HG03378 (cell line): Measurements from ENCODE around the gene TMEM203.

Experiments
- ATAC-seq: cut with Tn5 transposase; IDR thresholded peaks from one replicate; pipeline ENCODE4 v1.9.1; 2021; ENCODE audit warnings: mild to moderate bottlenecking, moderate library complexity; ENCODE audit not compliant: unreplicated experiment

The TMEM203 gene

DNA sequence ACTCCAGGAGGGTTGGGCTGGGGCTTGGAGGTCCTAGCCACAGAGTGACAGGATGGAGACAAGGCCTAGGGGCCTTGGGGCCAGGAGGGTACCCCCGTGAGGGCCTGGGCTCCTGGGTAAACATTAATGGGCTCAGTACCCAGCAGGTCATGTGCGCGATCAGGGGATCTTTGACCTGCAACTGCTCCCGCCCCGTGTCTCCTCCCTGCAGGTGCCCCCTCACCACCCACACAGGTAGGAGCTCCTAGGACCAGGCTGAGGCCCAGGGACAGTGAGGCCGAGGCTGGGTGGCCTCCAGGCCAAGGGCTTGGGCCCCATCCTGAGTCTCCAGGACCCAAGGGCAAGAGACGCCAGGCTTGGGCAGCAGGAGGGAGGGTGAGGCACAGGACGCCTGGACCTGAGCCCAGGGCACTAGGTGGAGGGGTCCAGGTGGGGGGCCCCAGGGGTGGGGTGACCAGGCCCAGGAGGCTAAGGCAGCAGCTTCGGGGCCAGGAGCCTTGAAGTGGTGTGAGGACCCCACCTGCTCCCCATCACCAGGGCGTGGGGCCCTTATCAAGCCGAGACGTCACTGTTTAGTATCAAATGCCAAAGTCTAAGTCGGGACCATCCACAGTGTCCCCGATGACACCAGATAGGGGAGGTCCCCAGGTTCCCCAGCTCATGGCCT is 25.4 kb upstream of the TMEM203 start, which contains the start of gene SLC34A3:
SLC34A3 (plus strand) TSS at position 197 of the 667 bp plus-strand sequence. CDS start 802 bp downstream, outside the sequence.
- no peak for ATAC-seq

DNA sequence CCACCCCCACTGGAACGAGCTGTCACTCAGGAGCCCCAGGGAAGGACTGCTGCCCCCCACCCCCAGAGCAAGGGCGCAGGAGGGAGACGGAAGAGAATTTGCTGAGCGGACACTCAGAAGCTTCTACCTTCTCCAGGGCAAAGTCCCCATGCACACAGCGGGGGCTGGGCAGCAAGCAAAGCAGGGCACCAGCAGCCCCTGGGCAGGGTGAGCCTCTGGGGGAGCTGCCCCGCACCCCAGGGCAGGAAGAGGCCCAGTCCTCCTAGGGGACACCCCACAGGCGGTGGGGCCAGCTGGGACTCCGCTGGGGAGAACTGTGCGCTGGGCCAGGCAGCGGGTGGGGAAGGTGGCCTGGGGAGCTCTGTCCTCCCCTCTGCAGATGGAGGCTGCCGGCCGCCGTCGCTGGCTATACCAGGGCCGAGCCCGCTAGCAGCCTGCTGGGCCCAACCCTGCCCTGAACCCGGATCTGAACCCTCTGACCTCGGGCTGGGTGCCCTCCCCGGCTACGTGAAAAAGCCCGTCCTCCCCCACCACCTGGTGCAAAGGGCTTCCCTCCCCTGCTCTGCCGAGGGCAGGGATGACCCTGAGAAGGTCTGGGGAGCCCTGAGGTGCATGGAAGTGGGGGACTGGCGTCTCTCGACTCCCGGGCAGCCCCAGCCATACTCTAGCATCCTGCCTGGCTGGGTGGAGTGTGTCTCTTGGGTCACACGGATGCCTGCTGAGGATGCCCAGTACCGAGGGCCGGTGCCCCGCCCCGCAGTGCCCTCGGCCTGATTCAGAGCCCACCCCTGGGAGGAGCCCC is 24.7 kb upstream of the TMEM203 start:
- ATAC-seq = no peak

DNA sequence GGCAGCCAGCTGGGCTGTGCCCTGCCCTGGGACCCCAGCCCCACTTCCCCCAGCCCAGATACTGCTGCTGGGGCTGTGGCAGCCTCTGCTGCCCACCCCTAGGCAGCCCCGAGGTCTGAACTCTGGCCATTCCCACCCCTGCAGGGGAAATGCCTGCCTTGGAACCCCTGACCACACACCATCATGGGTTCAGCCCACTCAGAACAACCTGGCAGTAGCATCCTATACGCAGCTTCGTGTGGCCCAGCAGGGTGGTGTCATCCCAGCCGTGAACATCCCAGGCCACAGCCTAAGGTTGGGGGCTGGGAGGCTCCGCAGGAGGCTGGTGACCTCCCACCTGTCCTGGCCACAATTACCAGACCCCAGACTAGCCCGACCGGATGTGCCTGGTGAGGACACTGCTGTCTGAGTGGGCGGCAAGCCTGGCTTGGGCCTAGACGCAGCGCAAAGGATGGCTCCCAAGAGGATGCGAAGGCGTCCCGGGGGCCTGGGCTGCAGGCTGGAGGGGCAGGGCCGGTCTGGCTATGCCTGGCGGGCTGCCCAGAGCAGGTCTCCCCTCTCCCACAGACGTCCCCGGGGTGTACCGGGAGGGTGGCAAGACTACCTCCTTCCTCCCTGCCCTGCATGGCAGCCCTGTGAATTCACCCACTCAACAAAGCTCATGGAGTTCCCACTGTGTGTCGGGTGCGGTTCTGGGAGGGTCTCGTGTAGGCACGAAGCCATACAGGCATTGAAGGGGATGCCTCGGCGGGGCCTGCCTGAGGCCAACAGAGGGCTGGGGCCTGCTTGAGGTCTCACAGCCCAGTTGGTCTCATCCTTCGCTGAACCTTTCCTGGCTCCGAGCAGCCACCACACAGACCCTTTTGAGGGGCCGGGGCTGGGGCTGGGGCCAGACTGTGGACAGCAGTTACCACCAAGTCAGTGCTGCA is 23.8 kb upstream of the TMEM203 start:
- ATAC-seq = no peak

DNA sequence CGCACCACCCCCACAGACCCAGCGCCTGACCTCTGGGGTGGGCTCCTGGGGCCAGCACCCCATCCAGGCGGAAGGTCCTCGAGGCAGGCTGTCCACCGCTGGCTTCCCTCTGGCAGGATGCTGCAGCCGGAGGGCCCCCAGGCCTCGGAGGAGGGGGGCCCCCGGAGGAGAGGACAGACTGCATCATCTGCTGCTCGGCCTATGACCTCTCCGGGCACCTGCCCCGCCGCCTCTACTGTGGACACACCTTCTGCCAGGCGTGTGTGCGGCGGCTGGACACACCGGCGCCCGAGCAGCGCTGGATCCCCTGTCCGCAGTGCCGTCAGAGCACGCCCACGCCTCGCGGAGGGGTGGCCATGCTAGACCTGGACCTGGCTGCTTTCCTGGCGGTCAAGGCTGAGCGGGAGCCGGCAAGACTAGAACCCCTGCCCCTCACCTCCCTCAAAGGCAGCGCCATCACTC is 23.1 kb upstream of the TMEM203 start:
- ATAC-seq = no peak

DNA sequence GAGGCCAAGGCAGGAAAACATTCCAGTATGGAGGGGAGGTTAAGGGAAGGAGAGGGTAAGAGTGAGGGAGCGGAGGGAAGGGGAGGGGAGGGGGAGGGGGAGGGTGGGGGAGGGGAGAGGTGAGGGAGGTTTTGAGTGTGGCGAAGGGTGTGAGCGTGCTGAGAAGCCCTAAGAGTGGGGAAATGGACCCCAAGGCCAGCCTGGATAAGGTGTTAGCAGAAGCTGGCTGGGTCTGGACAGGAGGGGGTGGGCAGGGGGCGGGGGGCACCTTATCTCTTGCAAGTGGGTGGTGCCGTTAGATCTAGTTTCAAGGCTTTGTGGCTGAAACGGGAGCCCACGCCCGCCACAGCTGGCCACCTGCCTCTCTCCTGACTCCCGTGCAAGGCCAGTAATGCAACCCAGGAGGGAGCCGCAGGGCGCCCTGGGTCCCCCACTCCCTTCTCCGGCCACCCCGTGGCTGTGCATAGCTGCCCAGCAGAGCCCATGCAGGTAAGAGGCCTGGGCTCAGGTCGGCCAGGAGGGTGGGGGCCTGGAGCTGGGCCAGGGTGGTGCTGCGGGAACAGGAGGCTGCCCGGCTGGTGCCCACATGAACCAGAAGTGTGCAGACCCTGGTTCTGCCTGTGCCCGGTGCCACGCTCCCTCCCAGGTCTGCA is 22.5 kb upstream of the TMEM203 start:
- no peak for ATAC-seq

DNA sequence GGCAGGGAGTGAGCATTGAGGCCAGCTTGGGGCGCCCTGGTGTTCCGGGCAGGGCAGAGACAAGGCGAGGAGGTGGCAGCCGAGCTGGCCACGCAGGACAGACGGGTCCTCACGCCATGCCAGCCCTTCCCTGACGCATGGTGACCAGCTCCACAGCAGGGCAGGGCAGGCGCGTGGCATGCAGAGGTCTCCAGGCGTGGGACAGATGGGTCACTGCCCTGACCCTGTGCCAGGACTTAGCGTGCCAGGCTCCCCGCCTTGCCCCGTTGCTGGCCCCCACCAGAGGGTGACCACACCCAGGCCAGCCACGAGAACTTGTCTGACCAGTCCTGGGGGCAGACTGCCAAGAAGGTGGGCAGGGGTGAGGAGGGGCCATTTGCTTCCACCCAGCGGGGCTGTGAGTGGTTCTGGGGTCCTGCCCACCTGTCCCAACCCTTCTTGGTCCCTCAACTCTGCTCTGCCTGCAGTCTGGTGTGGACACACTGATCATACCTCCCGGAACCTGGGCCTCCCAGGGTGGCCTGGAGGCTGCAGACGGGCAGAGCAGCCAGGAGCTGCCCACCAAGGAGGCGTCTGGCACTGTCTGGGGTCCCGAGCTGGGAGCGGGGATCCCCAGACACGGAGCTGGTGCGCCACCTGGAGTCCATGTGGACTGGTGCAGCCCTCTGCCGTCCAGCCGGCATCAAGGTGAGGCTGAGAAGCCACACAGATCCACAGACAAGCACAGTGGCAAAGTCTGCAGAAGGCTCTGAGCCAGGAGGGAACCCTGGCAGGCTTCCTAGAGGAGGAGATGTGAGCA is 21.8 kb upstream of the TMEM203 start, which contains the start of gene RNF224:
RNF224 (plus strand) TSS at position 449 of the 799 bp plus-strand sequence. CDS start 834 bp downstream, outside the sequence.
- ATAC-seq = no peak

DNA sequence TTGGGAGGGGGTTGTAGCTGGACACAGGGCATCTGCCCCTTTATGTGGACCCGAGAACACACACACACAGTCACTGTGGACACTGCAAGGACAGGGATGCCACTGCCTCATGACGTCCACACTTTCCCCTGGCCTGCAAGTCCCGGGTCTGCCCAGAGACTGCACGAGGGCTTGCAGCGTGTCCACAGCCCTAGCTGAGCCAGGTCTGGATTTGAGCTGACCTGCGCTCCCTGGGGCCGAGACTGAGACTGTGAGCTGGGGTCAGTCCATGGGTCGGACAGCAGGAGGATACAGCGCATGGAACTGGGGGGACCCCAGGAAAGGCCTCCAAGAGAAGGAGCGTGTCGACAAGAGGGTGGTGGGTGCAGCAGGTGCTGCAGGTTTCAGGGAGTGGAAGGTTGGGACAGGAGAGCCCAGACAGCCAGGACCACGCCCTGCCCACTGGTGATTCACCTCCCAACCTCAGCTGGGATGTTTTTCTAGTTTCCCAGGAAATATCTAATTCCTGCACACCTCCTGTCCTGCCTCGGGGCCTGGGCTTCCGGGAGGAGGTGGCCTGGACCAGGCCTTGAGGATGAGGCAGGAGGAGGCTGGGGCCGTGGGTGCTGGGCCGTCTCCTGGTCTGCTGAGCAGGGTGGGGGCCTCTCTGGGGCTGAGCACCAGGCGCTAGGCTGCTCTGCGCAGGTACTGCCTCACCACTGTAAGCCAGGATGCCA is 21.0 kb upstream of the TMEM203 start:
- ATAC-seq = no peak

DNA sequence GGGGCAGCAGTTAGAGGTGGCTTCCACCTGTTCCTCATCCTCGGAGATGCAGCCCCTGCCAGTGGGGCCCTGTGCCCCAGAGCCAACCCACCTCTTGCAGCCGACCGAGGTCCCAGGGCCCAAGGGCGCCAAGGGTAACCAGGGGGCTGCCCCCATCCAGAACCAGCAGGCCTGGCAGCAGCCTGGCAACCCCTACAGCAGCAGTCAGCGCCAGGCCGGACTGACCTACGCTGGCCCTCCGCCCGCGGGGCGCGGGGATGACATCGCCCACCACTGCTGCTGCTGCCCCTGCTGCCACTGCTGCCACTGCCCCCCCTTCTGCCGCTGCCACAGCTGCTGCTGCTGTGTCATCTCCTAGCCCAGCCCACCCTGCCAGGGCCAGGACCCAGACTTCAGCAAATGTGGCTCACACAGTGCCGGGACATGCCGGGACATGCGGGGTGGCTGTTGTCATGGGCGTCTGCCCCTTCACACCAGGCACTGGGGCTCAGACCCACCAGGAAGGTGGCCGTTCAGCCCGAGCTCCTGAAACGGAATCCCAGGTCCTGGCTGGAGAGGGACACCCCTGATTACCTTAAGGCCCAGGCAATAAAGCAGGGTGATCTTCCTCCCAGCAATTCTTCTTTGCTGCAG is 20.4 kb upstream of the TMEM203 start:
- no peak for ATAC-seq

DNA sequence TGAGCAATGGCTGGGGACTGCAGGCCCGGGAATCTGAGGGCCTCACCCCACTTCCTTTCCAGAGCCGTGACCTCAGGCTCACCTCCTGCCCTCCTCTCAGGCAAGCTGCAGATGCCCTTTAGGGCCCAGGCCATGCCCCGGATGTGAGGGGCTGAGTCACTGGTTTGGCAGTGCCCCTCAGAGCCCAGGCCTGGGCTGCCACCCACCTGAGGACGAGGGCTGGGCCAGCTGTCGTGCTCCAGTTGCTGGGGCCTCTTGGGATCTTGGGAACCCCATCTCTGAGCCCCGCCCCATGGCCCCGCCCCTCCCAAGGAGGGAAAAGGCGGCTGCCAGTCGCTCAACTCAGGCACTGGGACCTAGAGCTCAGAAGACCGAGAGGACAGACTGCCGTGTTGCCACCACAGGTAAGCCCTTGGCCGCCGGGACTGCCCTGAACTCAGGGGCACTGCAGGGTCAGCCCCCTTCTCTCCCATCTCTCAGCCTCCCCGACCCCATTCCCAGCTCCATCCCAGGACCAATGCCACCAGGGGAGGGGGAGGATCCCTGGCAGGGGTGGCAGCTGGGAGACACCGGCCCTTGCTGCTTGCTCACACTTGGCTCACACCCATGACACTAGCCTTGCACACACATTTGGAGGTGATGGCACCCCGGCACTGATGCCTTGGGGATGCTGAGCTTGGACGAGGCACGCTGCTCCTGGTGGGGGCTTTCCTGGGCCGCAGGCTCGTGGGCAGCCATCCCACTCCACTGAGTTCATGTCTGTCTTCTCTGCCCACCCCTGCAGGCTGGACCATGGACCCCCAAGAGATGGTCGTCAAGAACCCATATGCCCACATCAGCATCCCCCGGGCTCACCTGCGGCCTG is 19.6 kb upstream of the TMEM203 start, which contains the start of gene CYSRT1:
CYSRT1 (plus strand) TSS at position 345 of the 865 bp plus-strand sequence; CDS start at position 793, 448 bp downstream.
- no peak for ATAC-seq

DNA sequence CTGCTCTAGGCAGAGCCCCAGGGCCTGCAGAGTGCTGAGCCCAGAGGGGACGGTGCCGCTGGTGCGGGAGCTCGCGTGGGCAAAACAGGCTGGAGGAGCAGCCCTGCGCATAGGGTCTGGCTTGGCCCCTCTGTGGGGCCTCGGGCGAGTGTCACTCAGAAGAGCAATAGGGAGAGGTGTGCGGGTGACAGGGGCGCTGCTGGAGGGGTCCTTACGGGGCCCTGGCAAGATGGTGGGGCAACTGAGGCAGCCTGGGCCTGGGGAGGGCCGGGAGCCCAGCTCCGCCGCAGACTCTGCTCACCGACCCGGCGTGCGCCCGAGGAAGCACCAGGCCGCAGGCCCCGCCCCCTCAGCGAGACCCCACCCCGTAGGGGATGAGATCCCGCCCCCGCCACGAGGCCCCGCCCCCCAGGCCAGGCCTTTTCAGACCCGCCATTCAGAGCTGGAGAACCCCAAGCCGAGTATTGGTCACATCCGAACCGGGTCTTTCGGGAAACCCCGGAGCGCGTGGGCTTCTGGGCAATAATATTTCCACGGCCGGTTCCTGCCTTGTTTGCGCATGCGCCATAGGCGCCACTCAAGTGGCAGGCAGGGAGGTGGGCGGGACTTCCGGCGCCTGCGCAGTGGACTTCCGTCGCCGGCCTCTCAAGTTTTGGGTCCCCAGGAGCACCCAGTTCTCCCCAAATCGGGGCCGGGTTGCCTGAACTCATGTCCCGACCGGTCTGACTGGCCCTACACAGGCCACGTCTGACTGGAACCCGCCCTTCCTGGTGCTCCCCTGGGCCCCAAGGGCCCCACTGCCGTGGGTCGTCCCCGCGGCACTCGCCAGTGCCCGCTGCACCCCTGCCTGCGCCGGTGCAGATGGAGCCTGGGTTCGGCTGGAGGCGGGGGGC is 17.9 kb upstream of the TMEM203 start:
- ATAC-seq = peak; percentile 56

DNA sequence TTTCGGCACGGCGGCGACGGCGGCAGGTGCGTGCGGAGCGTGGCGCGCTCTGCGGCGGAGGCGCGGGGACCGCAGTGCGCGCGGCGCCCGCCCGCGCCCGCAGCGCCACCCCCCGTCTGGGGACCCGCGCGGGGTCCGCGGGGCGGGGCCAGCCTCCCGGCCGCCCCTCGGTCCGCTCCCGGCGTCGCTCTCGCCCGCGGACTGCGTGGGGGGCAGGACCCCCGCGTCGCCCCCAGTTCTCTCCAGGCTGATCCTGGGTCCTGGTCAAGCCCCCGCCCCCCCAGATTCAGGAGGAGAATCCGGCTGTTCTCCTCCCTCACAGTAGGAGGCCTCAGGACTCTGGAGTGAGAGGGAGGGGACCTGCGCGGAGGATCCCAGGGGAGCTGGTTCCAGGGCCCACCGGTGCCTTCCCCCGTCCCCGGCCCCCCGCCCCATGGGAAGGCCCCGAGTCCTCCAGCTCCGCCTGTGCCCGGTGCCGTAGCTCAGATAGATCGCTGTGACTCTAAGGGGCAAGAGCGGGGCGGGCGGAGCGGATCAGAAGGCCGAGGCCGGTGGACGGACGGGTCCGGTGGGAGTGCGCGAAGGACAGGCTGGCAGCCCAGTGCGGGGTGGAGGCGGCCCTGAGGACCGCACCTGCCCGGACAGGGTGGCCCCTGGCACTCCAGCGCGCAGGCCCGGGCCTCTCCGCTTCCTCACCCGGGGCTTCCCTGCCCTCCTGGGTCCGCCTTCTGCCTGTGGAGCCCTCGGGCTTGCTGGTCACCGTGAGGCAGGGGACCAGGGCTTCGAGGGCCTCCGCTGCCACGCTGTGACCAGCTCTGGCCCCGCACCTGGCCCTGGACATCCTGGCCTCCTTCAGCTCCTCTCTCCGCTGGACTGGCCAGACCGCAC is 17.0 kb upstream of the TMEM203 start, which contains the start of gene RNF208:
RNF208 (minus strand) TSS at position 51 of the 888 bp plus-strand sequence. CDS start 1,028 bp downstream, outside the sequence.
- peak; percentile 2 for ATAC-seq

DNA sequence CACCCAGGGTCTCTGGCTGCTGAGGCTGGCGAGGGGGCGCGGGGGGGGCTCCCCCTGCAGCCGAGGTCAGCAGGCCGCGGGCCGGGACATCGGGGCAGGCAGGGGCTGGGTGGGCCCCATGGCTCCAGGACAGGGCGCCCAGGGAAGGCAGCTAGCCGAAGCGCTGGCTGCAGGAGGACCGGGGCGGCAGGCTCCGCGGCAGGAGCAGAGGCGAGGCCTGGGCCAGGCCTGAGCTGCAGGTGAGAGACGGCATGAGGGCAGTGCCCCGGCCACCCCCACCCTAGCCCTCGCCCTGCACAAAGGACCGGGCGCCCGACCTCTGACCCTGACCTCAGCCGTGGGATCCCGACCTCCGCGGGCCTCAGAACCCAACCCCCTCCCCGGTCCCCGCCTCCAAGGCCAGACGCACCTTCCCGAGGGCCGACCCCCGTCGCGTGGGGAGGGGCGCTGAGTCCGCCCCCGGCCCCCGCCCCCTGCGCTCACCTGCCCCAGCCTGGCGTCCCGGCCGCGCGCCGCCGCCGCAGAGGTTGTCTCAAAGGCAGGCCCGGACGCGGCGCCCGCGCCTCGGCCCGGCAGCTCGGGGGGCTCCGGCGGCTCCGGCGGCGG is 16.2 kb upstream of the TMEM203 start:
- ATAC-seq = no peak

DNA sequence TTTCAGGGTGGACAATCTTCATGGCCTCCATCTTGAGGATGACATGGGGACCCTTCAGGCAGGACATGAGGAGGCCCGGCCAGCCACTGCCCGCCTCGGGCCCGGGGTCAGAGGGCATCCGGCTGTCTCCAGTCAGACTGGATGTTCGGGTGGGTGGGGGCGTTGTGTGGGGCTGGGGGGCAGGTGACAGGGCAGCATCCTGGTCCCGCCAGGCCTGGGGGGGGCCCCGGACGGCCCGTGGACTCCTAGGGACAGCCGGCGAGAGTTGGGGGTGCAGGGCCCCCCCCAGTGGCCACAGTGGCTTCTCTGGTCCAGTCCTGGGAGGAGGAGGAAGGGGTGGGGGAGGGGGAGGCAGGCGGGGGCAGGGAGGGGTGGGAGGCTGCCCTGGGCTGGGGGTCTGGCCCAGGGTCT is 15.7 kb upstream of the TMEM203 start:
- ATAC-seq = no peak

DNA sequence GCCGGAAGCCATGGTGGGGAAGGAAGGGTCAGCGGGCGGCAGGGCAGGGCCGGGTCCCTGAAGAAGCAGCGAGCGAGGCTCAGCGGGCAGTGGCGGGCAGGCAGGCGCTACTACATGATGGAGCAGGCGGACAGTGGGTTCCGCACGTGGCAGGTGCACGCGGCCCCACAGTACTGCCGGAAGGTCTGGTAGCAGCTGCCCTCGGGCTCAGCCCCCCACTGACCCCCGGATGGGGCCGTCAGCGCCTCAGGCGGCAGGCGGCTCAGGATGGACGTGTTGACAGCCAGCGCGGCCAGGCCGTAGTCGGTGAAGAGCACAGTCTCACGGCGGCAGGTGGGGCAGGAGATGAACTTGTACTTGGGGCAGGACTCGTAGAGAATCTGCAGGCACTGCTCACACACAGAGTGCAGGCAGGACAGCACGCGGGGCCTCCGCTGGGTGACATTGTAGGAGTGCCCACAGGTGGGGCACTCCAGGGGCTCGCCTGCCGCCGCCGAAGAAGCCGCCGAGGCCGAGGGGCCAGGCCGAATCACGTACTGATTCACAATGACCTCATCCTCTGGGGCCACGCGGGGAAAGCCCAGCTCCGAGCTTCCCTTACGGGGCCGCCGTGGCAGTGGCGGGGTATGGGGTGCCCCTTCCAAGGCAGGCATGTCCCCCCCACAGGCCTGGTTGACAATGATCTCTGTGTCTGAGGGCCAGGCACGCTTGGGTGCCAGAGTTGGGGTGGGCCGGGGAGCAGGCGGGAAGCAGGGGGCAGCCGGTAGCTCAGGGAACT is 15.1 kb upstream of the TMEM203 start:
- no peak for ATAC-seq
